ENCODE data around the gene USP6. TPM values are rescaled to one million over a fixed set of nuclear protein-coding genes. Genes with fewer than 3 reads are reported as not detected.

The USP6 gene
- total RNA-seq, 1 donor from 2014 or later, result 0.30 TPM

- H3K4me1 ChIP-seq, result peaks cover 22% of the 10 kb centered on the region
- H3K9me3 ChIP-seq, result peaks cover 25% of the 10 kb centered on the region
- H3K27ac ChIP-seq, result peak within 1 kb of the TSS; percentile 83
- H3K36me3 ChIP-seq, result no peaks in the 10 kb centered on the region
- ATAC-seq (peak; percentile 100), DNase-seq (peak; percentile 98)
- TF ChIP-seq CTCF (IDR thresholded peaks at IDR 0.05), result peak; percentile 75
- peak within 1 kb of the TSS; percentile 91 for H3K4me3 ChIP-seq
- H3K27me3 ChIP-seq (ENCODE audit: low read depth), result no peaks in the 10 kb centered on the region
- intact Hi-C loops (cut with DNase I), result no loop called here
Measured at GRCh38 chr17:5191541-5192417, 75.9 kb downstream of the USP6 start, which contains the start of gene ZNF594. Gene ZNF594, minus strand, starts transcription at chr17:5191868. Its CDS starts 7,612 bp downstream, at chr17:5184256.

DNA sequence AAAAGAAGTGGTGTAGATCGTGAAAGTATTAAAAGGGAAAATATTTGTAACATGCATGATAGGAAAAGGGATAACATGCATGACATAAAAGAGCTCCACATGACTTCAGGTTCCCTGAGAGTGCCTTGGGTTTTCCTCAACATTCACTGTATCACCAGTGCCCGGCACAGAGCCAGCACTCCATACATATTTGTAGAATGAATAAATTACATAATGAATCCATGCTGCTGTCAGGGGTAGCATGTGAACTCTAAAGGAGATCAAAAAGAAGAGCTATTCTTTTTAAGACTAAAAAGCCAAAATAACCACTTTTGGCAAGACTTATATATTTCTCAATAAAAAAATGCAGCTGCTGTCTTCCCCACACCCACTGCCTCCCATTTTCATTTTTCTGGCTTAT is 78.5 kb downstream of the USP6 start:
- Histone ChIP-seq H3K27ac (no peak overlapping the region), H3K4me3 (no peak overlapping the region), H3K9me3 (peaks cover under 1% of the 10 kb centered on the region), H3K27me3 (ENCODE audit: low read depth) (no peaks in the 10 kb centered on the region), H3K4me1 (peaks cover 22% of the 10 kb centered on the region), H3K36me3 (no peaks in the 10 kb centered on the region)
- intact Hi-C loops (cut with DNase I), result no loop called here
- ATAC-seq, result no peak
- DNase-seq, result no peak
- no peak for TF ChIP-seq CTCF (IDR thresholded peaks at IDR 0.05)

DNA sequence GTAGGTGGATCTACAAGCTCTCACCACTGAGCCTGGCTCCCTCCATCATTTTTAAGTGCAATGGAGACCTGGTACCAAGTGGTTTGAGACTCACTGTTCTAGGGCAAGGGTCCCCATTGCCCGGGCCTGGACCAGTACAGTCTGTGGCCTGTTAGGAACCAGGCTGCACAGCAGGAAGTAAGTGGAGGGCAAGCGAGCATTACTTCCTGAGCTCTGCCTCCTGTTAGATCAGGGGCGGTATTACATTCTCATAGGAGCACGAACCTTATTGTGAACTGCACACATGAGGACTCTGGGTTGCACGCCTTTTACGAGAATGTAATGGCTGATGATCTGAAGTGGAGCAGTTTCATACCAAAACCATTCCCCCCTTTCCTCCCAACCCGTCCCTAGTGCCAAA is 82.6 kb downstream of the USP6 start:
- no peak for DNase-seq
- Histone ChIP-seq H3K36me3 (no peaks in the 10 kb centered on the region), H3K27ac (no peak overlapping the region), H3K4me3 (no peak overlapping the region), H3K4me1 (no peaks in the 10 kb centered on the region), H3K9me3 (no peaks in the 10 kb centered on the region), H3K27me3 (ENCODE audit: low read depth) (no peaks in the 10 kb centered on the region)
- no peak for TF ChIP-seq CTCF (IDR thresholded peaks at IDR 0.05)
- peak in 1 of 2 donors; percentile 12 for ATAC-seq
- intact Hi-C loops (cut with DNase I), result no loop called here

- intact Hi-C loops (cut with DNase I), result no loop called here
- TF ChIP-seq CTCF (IDR thresholded peaks at IDR 0.05), result no peak
- H3K27me3 ChIP-seq (ENCODE audit: low read depth), result no peaks in the 10 kb centered on the region
- H3K4me1 ChIP-seq, result no peaks in the 10 kb centered on the region
- ATAC-seq (no peak), DNase-seq (no peak)
- no peaks in the 10 kb centered on the region for H3K36me3 ChIP-seq
- H3K9me3 ChIP-seq, result no peaks in the 10 kb centered on the region
- no peak overlapping the region for H3K4me3 ChIP-seq
- no peak overlapping the region for H3K27ac ChIP-seq
Measured at GRCh38 chr17:5200360-5200759, 84.5 kb downstream of the USP6 start.

GRCh38 chr17:5201011-5201410 is 85.2 kb downstream of the USP6 start:
- no peak for DNase-seq
- ATAC-seq, result no peak
- H3K4me1 ChIP-seq, result no peaks in the 10 kb centered on the region
- no peak for TF ChIP-seq CTCF (IDR thresholded peaks at IDR 0.05)
- H3K36me3 ChIP-seq, result no peaks in the 10 kb centered on the region
- H3K27me3 ChIP-seq (ENCODE audit: low read depth), result no peaks in the 10 kb centered on the region
- H3K4me3 ChIP-seq, result no peak overlapping the region
- H3K9me3 ChIP-seq, result no peaks in the 10 kb centered on the region
- intact Hi-C loops (cut with DNase I), result no loop called here
- H3K27ac ChIP-seq, result no peak overlapping the region
